Measurements from ENCODE around the gene TCF7L1. TPM values are rescaled to one million over a fixed set of nuclear protein-coding genes. Genes with fewer than 3 reads are reported as not detected.
A peak's percentile ranks its signal among the peaks of the same experiment; 100 is the strongest.

TCF7L1 gene
- polyA plus RNA-seq, 1 donor from 2014 or later: not detected

GRCh38 chr2:85327822-85328617 lies 194.8 kb downstream of the TCF7L1 start, which contains the start of gene TGOLN2:
Gene TGOLN2, minus strand, starts transcription at chr2:85327989. Its CDS starts 27 bp downstream, at chr2:85327962.
- Histone ChIP-seq H3K9me3 (ENCODE audit: low read length) (no peaks in the 10 kb centered on the region), H3K9me2 (ENCODE audit: insufficient read depth, low read length) (no peaks in the 10 kb centered on the region), H4K20me1 (ENCODE audit: insufficient read depth) (no peaks in the 10 kb centered on the region), H3K9ac (ENCODE audit: low read length) (peak within 1 kb of the TSS; percentile 95), H3K36me3 (ENCODE audit: insufficient read depth, low read length) (no peaks in the 10 kb centered on the region), H3F3A (ENCODE audit: insufficient read depth, low read length, poor library complexity, severe bottlenecking) (no peaks in the 10 kb centered on the region), H3K27me3 (ENCODE audit: insufficient read depth, low read depth, low read length) (no peaks in the 10 kb centered on the region), H3K4me2 (ENCODE audit: low read length) (peak within 1 kb of the TSS; percentile 94), H3K4me3 (ENCODE audit: low read length) (peak within 1 kb of the TSS; percentile 74), H3K79me2 (replicated peaks; ENCODE audit: insufficient read depth, low read length) (peaks cover 29% of the 10 kb centered on the region), H2AFZ (ENCODE audit: low read depth, low read length) (peak within 1 kb of the TSS; percentile 98), H3K27ac (ENCODE audit: low read length) (peak within 1 kb of the TSS; percentile 97)
- peak; percentile 95 for TF ChIP-seq TAF1 (IDR thresholded peaks at IDR 0.05; ENCODE audit: low read depth)
- no peak for TF ChIP-seq RAD21 (conservative IDR thresholded peaks at IDR 0.05)
- peak; percentile 55 for TF ChIP-seq SMC3 (conservative IDR thresholded peaks at IDR 0.05; ENCODE audit: poor library complexity)
- TF ChIP-seq POLR2AphosphoS5 (IDR thresholded peaks at IDR 0.05): peak; percentile 99
- no peak for TF ChIP-seq EZH2 (IDR thresholded peaks at IDR 0.05; ENCODE audit: borderline replicate concordance, insufficient read depth, low read length, poor library complexity, severe bottlenecking)
- peak; percentile 93 for TF ChIP-seq REST (IDR thresholded peaks at IDR 0.05; ENCODE audit: borderline replicate concordance)
- peak; percentile 50 for TF ChIP-seq CTCF (IDR thresholded peaks at IDR 0.05; ENCODE audit: poor library complexity, severe bottlenecking)
- peak; percentile 83 for TF ChIP-seq MXI1 (conservative IDR thresholded peaks at IDR 0.05; ENCODE audit: poor library complexity, severe bottlenecking)
- TF ChIP-seq EP300 (conservative IDR thresholded peaks at IDR 0.05; ENCODE audit: poor library complexity, severe bottlenecking): peak; percentile 52

GRCh38 chr2:85329181-85329651 lies 196.0 kb downstream of the TCF7L1 start:
- H3K9me2 ChIP-seq (ENCODE audit: insufficient read depth, low read length): no peaks in the 10 kb centered on the region
- H3K4me3 ChIP-seq (ENCODE audit: low read length): peak overlapping the region; percentile 74
- no peaks in the 10 kb centered on the region for H3K36me3 ChIP-seq (ENCODE audit: insufficient read depth, low read length)
- no peak overlapping the region for H3K9ac ChIP-seq (ENCODE audit: low read length)
- peaks cover 29% of the 10 kb centered on the region for H3K79me2 ChIP-seq (replicated peaks; ENCODE audit: insufficient read depth, low read length)
- H3K27ac ChIP-seq (ENCODE audit: low read length): no peak overlapping the region
- no peaks in the 10 kb centered on the region for H4K20me1 ChIP-seq (ENCODE audit: insufficient read depth)
- no peak overlapping the region for H2AFZ ChIP-seq (ENCODE audit: low read depth, low read length)
- no peaks in the 10 kb centered on the region for H3F3A ChIP-seq (ENCODE audit: insufficient read depth, low read length, poor library complexity, severe bottlenecking)
- no peak for TF ChIP-seq MXI1 (conservative IDR thresholded peaks at IDR 0.05; ENCODE audit: poor library complexity, severe bottlenecking)
- TF ChIP-seq CTCF (IDR thresholded peaks at IDR 0.05; ENCODE audit: poor library complexity, severe bottlenecking): no peak
- TF ChIP-seq EZH2 (IDR thresholded peaks at IDR 0.05; ENCODE audit: borderline replicate concordance, insufficient read depth, low read length, poor library complexity, severe bottlenecking): no peak
- no peak for TF ChIP-seq EP300 (conservative IDR thresholded peaks at IDR 0.05; ENCODE audit: poor library complexity, severe bottlenecking)
- TF ChIP-seq SMC3 (conservative IDR thresholded peaks at IDR 0.05; ENCODE audit: poor library complexity): no peak
- no peak for TF ChIP-seq POLR2AphosphoS5 (IDR thresholded peaks at IDR 0.05)
- TF ChIP-seq RAD21 (conservative IDR thresholded peaks at IDR 0.05): no peak
- TF ChIP-seq REST (IDR thresholded peaks at IDR 0.05; ENCODE audit: borderline replicate concordance): no peak
- TF ChIP-seq TAF1 (IDR thresholded peaks at IDR 0.05; ENCODE audit: low read depth): no peak
- H3K4me2 ChIP-seq (ENCODE audit: low read length): no peak overlapping the region
- no peaks in the 10 kb centered on the region for H3K27me3 ChIP-seq (ENCODE audit: insufficient read depth, low read depth, low read length)
- no peaks in the 10 kb centered on the region for H3K9me3 ChIP-seq (ENCODE audit: low read length)
